ENCODE data around the gene RGS19.

- TF ChIP-seq, protein P1, sequence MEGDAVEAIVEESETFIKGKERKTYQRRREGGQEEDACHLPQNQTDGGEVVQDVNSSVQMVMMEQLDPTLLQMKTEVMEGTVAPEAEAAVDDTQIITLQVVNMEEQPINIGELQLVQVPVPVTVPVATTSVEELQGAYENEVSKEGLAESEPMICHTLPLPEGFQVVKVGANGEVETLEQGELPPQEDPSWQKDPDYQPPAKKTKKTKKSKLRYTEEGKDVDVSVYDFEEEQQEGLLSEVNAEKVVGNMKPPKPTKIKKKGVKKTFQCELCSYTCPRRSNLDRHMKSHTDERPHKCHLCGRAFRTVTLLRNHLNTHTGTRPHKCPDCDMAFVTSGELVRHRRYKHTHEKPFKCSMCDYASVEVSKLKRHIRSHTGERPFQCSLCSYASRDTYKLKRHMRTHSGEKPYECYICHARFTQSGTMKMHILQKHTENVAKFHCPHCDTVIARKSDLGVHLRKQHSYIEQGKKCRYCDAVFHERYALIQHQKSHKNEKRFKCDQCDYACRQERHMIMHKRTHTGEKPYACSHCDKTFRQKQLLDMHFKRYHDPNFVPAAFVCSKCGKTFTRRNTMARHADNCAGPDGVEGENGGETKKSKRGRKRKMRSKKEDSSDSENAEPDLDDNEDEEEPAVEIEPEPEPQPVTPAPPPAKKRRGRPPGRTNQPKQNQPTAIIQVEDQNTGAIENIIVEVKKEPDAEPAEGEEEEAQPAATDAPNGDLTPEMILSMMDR (IDR thresholded peaks at IDR 0.05): no peak
- no peak for TF ChIP-seq POLR2A (IDR thresholded peaks at IDR 0.05)
Observed at GRCh38 chr20:64084685-64085152, 5.4 kb upstream of the RGS19 start.
